OCI-LY7 (cell line): ENCODE data around the gene AMOTL1. TPM values are rescaled to one million over a fixed set of nuclear protein-coding genes. Genes with fewer than 3 reads are reported as not detected.

Experiments
- BruUV-seq: library from RNA; stranded (reverse); fragments of 400-500 nt; replicated peaks from 2 replicates; lab custom pipeline; 2021; lab: Mats Ljungman, UMichigan
- CTCF ChIA-PET: fragments of 300-600 bp; sonication (Branson Sonifier 250); formaldehyde crosslinking; loops from one replicate; lab custom pipeline; 2022; ENCODE audit warnings: antibody characterized with exemption; ENCODE audit not compliant: unreplicated experiment; lab: Charles Lee
- POLR2A ChIA-PET: fragments of 300-600 bp; sonication (Branson Sonifier 250); formaldehyde crosslinking; loops from one replicate; lab custom pipeline; 2022; ENCODE audit warnings: antibody characterized with exemption; lab: Charles Lee
- DNase-seq: peaks from one replicate; pipeline ENCODE4 v3.0.0-alpha.2; 2015; ENCODE audit warnings: low spot score
- H2AFZ ChIP-seq: fragments of 200-600 bp; sonication (generic), shearing (Covaris generic); 2 replicates; pipeline ENCODE4 v1.6.1; 2014; ENCODE audit warnings: mild to moderate bottlenecking, antibody characterized with exemption, low read length, moderate library complexity
- H3K27ac ChIP-seq: fragments of 200-600 bp; sonication (generic); 2 replicates; pipeline ENCODE4 v1.5.1; 2014; ENCODE audit warnings: mixed run types, low read depth, mild to moderate bottlenecking, moderate library complexity, low read length, inconsistent platforms; ENCODE audit not compliant: poor library complexity, severe bottlenecking
- H3K36me3 ChIP-seq: fragments of 200-600 bp; sonication (generic); 2 replicates; pipeline ENCODE4 v1.6.1; 2014; ENCODE audit warnings: mild to moderate bottlenecking, antibody characterized with exemption, low read length, moderate library complexity, mixed read lengths; ENCODE audit not compliant: insufficient read depth
- H3K4me1 ChIP-seq: fragments of 200-600 bp; sonication (generic); 2 replicates; pipeline ENCODE4 v1.5.1; 2014; ENCODE audit warnings: mild to moderate bottlenecking, low read length; ENCODE audit not compliant: insufficient read depth, poor library complexity, severe bottlenecking
- H3K4me2 ChIP-seq: fragments of 200-600 bp; sonication (generic); 2 replicates; pipeline ENCODE4 v1.6.1; 2014; ENCODE audit warnings: mild to moderate bottlenecking, low read length
- H3K4me3 ChIP-seq: fragments of 200-600 bp; sonication (generic); 2 replicates; pipeline ENCODE4 v1.5.1; 2014; ENCODE audit warnings: mild to moderate bottlenecking, low read depth, low read length; ENCODE audit not compliant: poor library complexity, severe bottlenecking
- H3K79me2 ChIP-seq: fragments of 200-600 bp; sonication (generic); 2 replicates; pipeline ENCODE4 v1.6.1; 2016; ENCODE audit warnings: low read depth, mild to moderate bottlenecking, low read length, moderate library complexity, mixed read lengths; ENCODE audit not compliant: insufficient read depth
- H3K9me2 ChIP-seq: fragments of 200-600 bp; sonication (generic); 2 replicates; pipeline ENCODE4 v1.6.1; 2016; ENCODE audit warnings: mild to moderate bottlenecking, low read length, mixed read lengths; ENCODE audit not compliant: insufficient read depth
- H3K9me3 ChIP-seq: fragments of 200-600 bp; sonication (generic); 2 replicates; pipeline ENCODE4 v1.6.1; 2014; ENCODE audit warnings: mild to moderate bottlenecking, mixed run types, low read length, mixed read lengths
- H4K20me1 ChIP-seq: fragments of 200-600 bp; sonication (generic); 2 replicates; pipeline ENCODE4 v1.6.1; 2014; ENCODE audit warnings: mild to moderate bottlenecking, antibody characterized with exemption, low read length, moderate library complexity, mixed read lengths; ENCODE audit not compliant: insufficient read depth
- CTCF ChIP-seq: fragments of 200-600 bp; sonication (generic); conservative IDR thresholded peaks from 2 replicates; pipeline ENCODE4 v1.5.1; 2014; ENCODE audit warnings: mild to moderate bottlenecking, antibody characterized with exemption, low read length, moderate library complexity, mixed read lengths
- EZH2phosphoT487 ChIP-seq: fragments of 200-600 bp; sonication (generic); IDR thresholded peaks from 2 replicates; pipeline ENCODE4 v1.6.1; 2018; ENCODE audit warnings: low read depth, borderline replicate concordance, mild to moderate bottlenecking, mixed run types, antibody characterized with exemption, low read length, moderate library complexity, mixed read lengths
- intact Hi-C: fragments of 100-400 bp; cut with micrococcal nuclease; formaldehyde crosslinking; loops from one replicate; pipeline ENCODE4 v1.10.0; 2022; ENCODE audit not compliant: unreplicated experiment
- total RNA-seq, 2 experiments: library from RNA; depleted of rRNA in 1 of 2; stranded (reverse); fragments of >200 nt in 1 of 2; shearing (Covaris generic) in 1 of 2; gene quantifications; 2 replicates each; pipeline ENCODE4 v1.2.3, GENCODE V29; 2014 to 2022

Gene AMOTL1
- total RNA-seq, 2 experiments from 2014 or later: not detected

GRCh38 chr11:94922321-94923003 is 154.3 kb downstream of the AMOTL1 start:
- no peaks in the 10 kb centered on the region for H3K79me2 ChIP-seq
- H3K9me3 ChIP-seq: no peaks in the 10 kb centered on the region
- no peak overlapping the region for H3K27ac ChIP-seq
- no peak overlapping the region for H2AFZ ChIP-seq
- no peaks in the 10 kb centered on the region for H3K9me2 ChIP-seq
- H3K4me2 ChIP-seq: no peak overlapping the region
- ChIA-PET POLR2A (no interaction called here), CTCF (no interaction called here)
- H3K4me3 ChIP-seq: no peak overlapping the region
- no peak for TF ChIP-seq CTCF
- no peak for TF ChIP-seq EZH2phosphoT487
- H3K4me1 ChIP-seq: peaks cover 12% of the 10 kb centered on the region
- peak; percentile 15 for DNase-seq
- no TSS peak for BruUV-seq
- H3K36me3 ChIP-seq: no peaks in the 10 kb centered on the region
- intact Hi-C loops: no loop called here
- H4K20me1 ChIP-seq: no peaks in the 10 kb centered on the region

DNA sequence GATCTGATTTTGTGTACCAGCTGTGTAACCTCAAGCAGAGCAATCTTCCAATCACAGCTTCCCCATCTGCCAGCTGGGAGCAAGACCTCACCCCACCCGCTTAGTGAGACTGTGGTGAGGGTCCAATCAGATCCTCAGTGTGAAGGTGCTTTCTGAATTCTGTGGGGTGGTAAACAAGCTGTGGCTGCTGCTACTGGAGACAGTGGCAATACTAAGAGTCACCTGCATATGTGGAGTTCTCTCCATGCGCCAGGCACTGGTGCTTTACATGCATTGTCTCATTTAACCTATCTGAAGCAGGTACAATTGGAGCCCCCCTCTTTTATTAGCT is 154.8 kb downstream of the AMOTL1 start:
- no TSS peak for BruUV-seq
- no peak overlapping the region for H3K4me2 ChIP-seq

More for the DNA sequence above, 154.8 kb downstream of the AMOTL1 start:
- DNase-seq: no peak
- Histone ChIP-seq H3K9me3 (no peaks in the 10 kb centered on the region), H3K79me2 (no peaks in the 10 kb centered on the region), H3K4me1 (peaks cover 12% of the 10 kb centered on the region), H3K4me3 (no peak overlapping the region), H3K27ac (no peak overlapping the region), H3K36me3 (no peaks in the 10 kb centered on the region), H2AFZ (no peak overlapping the region), H4K20me1 (no peaks in the 10 kb centered on the region), H3K9me2 (no peaks in the 10 kb centered on the region)
- ChIA-PET POLR2A (no interaction called here), CTCF (no interaction called here)
- TF ChIP-seq CTCF: no peak
- no peak for TF ChIP-seq EZH2phosphoT487
- intact Hi-C loops: no loop called here
